GM12873 (cell line): ENCODE results near the gene BTBD1.

ENCODE experiments used
- CTCF ChIP-seq: IDR thresholded peaks from 2 replicates; pipeline ENCODE4 v1.5.1; 2012; ENCODE audit warnings: low read depth, mild to moderate bottlenecking, moderate library complexity, low read length, control low read depth; ENCODE audit not compliant: insufficient read depth; ENCODE audit errors: missing control alignments

The BTBD1 gene

DNA sequence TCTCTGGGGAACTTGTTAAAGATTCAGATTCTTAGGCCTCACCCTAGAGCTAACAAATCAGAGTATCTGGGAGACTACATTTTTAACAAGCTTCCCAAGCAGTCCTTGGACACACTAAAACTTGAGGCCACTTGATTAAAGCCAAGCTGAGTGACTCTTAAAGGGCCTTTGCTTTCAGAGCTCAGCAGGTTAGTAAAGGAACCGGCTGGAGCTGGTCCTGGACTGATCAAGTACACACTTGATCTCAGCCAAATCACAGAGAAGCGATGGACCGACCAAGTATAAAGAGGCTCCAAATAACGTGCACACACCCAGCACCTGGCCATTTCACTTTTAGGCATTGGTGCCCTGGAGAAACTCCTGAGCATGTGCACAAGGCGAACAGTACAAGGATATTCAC, 27.5 kb upstream of the BTBD1 start:
- TF ChIP-seq CTCF: no peak

DNA sequence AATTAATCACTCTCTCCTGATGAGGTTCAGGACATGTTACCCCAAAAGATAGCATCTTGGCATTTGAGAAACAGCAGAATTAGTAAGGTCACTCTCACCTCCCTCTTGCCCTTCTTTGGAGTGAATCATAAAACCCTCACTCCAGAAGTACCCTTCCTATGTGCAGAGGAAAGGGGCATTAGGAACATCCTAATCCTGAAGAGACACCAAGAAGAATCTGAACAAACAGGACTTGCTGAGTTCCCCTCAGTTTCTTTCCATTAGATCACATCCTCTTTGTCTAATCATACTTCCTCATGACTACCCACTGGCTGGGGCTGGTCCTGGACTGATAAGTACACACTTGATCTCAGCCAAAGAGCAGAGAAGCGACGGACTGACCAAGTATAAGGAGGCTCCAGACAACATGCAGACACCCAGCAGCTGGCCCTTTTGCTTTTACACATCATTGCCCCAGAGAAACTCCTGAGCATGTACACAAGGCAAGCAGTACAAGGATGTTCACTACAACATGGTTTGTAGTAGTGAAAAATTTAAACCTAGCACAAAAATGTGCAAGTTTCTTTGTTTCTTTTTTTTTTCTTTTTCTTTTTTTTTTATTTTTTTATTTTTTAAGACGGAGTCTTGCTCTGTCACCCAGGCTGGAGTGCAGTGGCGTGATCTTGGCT, 25.4 kb upstream of the BTBD1 start:
- no peak for TF ChIP-seq CTCF

- TF ChIP-seq CTCF: no peak
These were observed 23.4 kb upstream of the BTBD1 start for GRCh38 chr15:83090465-83090864.

- TF ChIP-seq CTCF: no peak
These were observed 21.8 kb upstream of the BTBD1 start for GRCh38 chr15:83088876-83089275.

DNA sequence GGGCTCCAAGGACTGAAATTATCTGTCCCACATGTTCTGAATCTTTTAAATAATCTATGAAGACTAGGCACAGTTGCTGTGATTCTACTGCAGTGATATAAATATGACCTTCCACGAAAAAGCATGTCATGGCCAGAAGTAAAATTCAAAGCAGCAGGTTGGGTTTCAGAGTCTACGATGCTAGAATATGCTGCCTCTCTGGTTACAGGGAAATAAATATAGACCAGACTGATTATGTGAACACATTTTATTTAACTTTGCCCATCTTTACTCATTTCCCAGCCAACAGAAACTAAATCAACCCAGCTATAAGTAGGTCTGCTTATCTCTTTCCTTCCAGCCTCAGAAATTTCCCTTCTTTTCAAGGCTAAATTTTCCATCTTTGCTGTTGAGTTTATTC, 20.5 kb upstream of the BTBD1 start:
- no peak for TF ChIP-seq CTCF

DNA sequence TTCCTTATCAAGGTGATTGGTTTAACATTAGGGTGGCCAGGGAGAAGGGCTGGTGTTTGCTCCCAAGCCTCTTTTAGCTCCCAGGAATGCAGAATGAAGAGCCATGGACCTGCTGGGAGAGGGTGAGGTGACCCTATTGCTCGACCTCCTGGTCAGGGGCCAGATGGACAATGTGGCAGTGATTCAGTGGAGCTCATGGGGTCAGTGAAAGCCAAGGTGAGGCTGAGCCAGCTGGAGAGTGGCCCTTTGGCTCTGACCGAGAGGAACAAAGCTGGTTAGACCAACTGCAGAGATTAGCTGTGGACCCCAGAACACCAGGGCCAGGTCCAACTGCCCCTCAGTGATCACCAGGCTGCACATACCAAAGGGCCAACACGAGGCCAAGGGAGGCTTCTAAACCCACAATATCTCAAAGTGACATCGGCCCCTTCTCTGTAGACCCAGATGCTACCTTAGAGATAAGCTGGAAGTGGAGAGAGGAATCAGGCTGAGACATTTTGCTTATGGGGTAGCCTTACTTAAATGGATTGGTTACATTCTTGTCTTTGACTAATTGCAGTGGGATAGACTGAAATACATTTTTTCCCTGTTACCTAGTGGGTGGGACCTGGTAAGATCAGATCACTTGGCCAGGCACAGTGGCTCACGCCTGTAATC, 15.8 kb upstream of the BTBD1 start:
- TF ChIP-seq CTCF: no peak

- no peak for TF ChIP-seq CTCF
These were observed 14.4 kb upstream of the BTBD1 start for GRCh38 chr15:83081256-83082014.
